HG03469 (cell line): ENCODE results near the gene CUTA.
A peak's percentile ranks its signal among the peaks of the same experiment; 100 is the strongest.

Experiments used
- ATAC-seq: cut with Tn5 transposase; IDR thresholded peaks from one replicate; pipeline ENCODE4 v1.9.1; 2021; ENCODE audit warnings: mild to moderate bottlenecking, moderate library complexity, moderate number of reproducible peaks; ENCODE audit not compliant: unreplicated experiment

The CUTA gene

GRCh38 chr6:33424855-33425667, 7.2 kb upstream of the CUTA start:
- no peak for ATAC-seq

- ATAC-seq, result no peak
These were observed 5.9 kb upstream of the CUTA start for GRCh38 chr6:33423777-33424176.

GRCh38 chr6:33421344-33421643, 3.4 kb upstream of the CUTA start:
- no peak for ATAC-seq

- no peak for ATAC-seq
These were observed 2.8 kb upstream of the CUTA start for GRCh38 chr6:33420491-33421343.

- ATAC-seq, result no peak
These were observed 1.9 kb upstream of the CUTA start, which contains the start of gene SYNGAP1 for GRCh38 chr6:33419580-33420490. TSS of gene SYNGAP1 (plus strand) at chr6:33420065. CDS start at chr6:33420265, 200 bp downstream.

- ATAC-seq, result no peak
These were observed 884 bp upstream of the CUTA start for GRCh38 chr6:33418690-33419291.

GRCh38 chr6:33417128-33417902, 592 bp downstream of the CUTA start:
- ATAC-seq, result no peak

- no peak for ATAC-seq
These were observed 1.4 kb downstream of the CUTA start for GRCh38 chr6:33416386-33417127.

- ATAC-seq, result no peak
These were observed 2.1 kb downstream of the CUTA start for GRCh38 chr6:33415831-33416230.

GRCh38 chr6:33414592-33415271, 3.2 kb downstream of the CUTA start:
- no peak for ATAC-seq

- ATAC-seq, result no peak
These were observed 4.4 kb downstream of the CUTA start for GRCh38 chr6:33413241-33414120.

GRCh38 chr6:33412140-33413009, 5.5 kb downstream of the CUTA start:
- ATAC-seq, result no peak

GRCh38 chr6:33411632-33412005, 6.3 kb downstream of the CUTA start:
- no peak for ATAC-seq

- ATAC-seq, result peak; percentile 17
These were observed 6.9 kb downstream of the CUTA start, which contains the start of gene PHF1 for GRCh38 chr6:33410711-33411631. TSS of gene PHF1 (plus strand) at chr6:33411014. CDS start at chr6:33412264, 1,250 bp downstream.

- ATAC-seq, result peak; percentile 51
These were observed 7.7 kb downstream of the CUTA start for GRCh38 chr6:33410050-33410710.
